Neuronal stem cell (in vitro differentiated cells): Measurements from ENCODE around the gene SORBS2.

ENCODE experiments used
- DNase-seq: peaks from one replicate; pipeline ENCODE4 v3.0.0-alpha.2; 2013; ENCODE audit warnings: low spot score
- H2AFZ ChIP-seq: one replicate; pipeline ENCODE4 v1.6.1; 2013; ENCODE audit warnings: mild to moderate bottlenecking, low read length, inconsistent platforms
- H2AK5ac ChIP-seq: 2 replicates; pipeline ENCODE4 v1.6.1; 2013; ENCODE audit warnings: low read depth, mild to moderate bottlenecking, inconsistent platforms, low read length, moderate library complexity, mixed read lengths
- H2BK120ac ChIP-seq: 2 replicates; pipeline ENCODE4 v1.6.1; 2013; ENCODE audit warnings: low read depth, mild to moderate bottlenecking, inconsistent platforms, low read length, moderate library complexity, mixed read lengths
- H2BK12ac ChIP-seq: one replicate; pipeline ENCODE4 v1.6.1; 2013; ENCODE audit warnings: low read length, inconsistent platforms
- H2BK15ac ChIP-seq: 2 replicates; pipeline ENCODE4 v1.6.1; 2013; ENCODE audit warnings: mild to moderate bottlenecking, low read length, inconsistent platforms, mixed read lengths
- H2BK5ac ChIP-seq: one replicate; pipeline ENCODE4 v1.6.1; 2013; ENCODE audit warnings: inconsistent platforms, mild to moderate bottlenecking, low read length, moderate library complexity
- H3K14ac ChIP-seq: one replicate; pipeline ENCODE4 v1.6.1; 2013; ENCODE audit warnings: low read length, inconsistent platforms
- H3K18ac ChIP-seq: 2 replicates; pipeline ENCODE4 v1.6.1; 2013; ENCODE audit warnings: low read length, inconsistent platforms
- H3K23ac ChIP-seq: 2 replicates; pipeline ENCODE4 v1.6.1; 2013; ENCODE audit warnings: low read depth, mild to moderate bottlenecking, mixed read lengths, low read length, inconsistent platforms; ENCODE audit not compliant: poor library complexity
- H3K27ac ChIP-seq: replicated peaks from 3 replicates; pipeline ENCODE4 v1.5.1; 2013; ENCODE audit warnings: low read length, inconsistent platforms
- H3K27me3 ChIP-seq, 3 experiments: 2 replicates each; pipeline ENCODE4 v1.6.1; 2013; ENCODE audit warnings: low read length in 3 of 3, mild to moderate bottlenecking in 2 of 3, inconsistent platforms in 1 of 3, low read depth in 1 of 3, mixed read lengths in 1 of 3, moderate library complexity in 1 of 3; ENCODE audit not compliant: control insufficient read depth in 3 of 3, insufficient read depth in 3 of 3
- H3K36me3 ChIP-seq, 2 donors: replicated peaks in 1 of 2; 2 replicates each; pipeline ENCODE4 v1.6.1; 2013; ENCODE audit warnings: low read length in 2 of 2; ENCODE audit not compliant: control insufficient read depth in 2 of 2, insufficient read depth in 2 of 2
- H3K4ac ChIP-seq: 2 replicates; pipeline ENCODE4 v1.6.1; 2013; ENCODE audit warnings: inconsistent platforms, mild to moderate bottlenecking, low read length, moderate library complexity
- H3K4me1 ChIP-seq, 2 donors: 1 replicate in 1 of 2; 2 replicates in 1 of 2; pipeline ENCODE4 v1.6.1; 2013; ENCODE audit warnings: low read length in 2 of 2, low read depth in 1 of 2; ENCODE audit not compliant: control insufficient read depth in 2 of 2, insufficient read depth in 1 of 2
- H3K4me2 ChIP-seq: one replicate; pipeline ENCODE4 v1.6.1; 2013; ENCODE audit warnings: mild to moderate bottlenecking, low read length, inconsistent platforms; ENCODE audit not compliant: insufficient read depth, poor library complexity, severe bottlenecking
- H3K4me3 ChIP-seq, 2 donors: 2 replicates each; pipeline ENCODE4 v1.5.1; 2013; ENCODE audit warnings: low read length in 2 of 2, mild to moderate bottlenecking in 2 of 2, inconsistent platforms in 1 of 2, moderate library complexity in 1 of 2
- H3K79me1 ChIP-seq: one replicate; pipeline ENCODE4 v1.6.1; 2013; ENCODE audit warnings: low read depth, mild to moderate bottlenecking, inconsistent platforms, low read length, moderate library complexity
- H3K9ac ChIP-seq: one replicate; pipeline ENCODE4 v1.6.1; 2013; ENCODE audit warnings: mild to moderate bottlenecking, low read depth, low read length, inconsistent platforms; ENCODE audit not compliant: poor library complexity
- H3K9me3 ChIP-seq, 2 donors: replicated peaks in 1 of 2; 2 replicates each; pipeline versions ENCODE3 to v1.6.1; 2013; ENCODE audit warnings: low read length in 2 of 2, mild to moderate bottlenecking in 2 of 2, inconsistent platforms in 1 of 2, low read depth in 1 of 2, mixed read lengths in 1 of 2, moderate library complexity in 1 of 2; ENCODE audit not compliant: control insufficient read depth in 2 of 2, insufficient read depth in 1 of 2
- H4K8ac ChIP-seq: one replicate; pipeline ENCODE4 v1.6.1; 2013; ENCODE audit warnings: low read depth, mild to moderate bottlenecking, inconsistent platforms, low read length, moderate library complexity
- H4K91ac ChIP-seq: one replicate; pipeline ENCODE4 v1.6.1; 2013; ENCODE audit warnings: low read length, low read depth, mild to moderate bottlenecking, inconsistent platforms; ENCODE audit not compliant: poor library complexity
- WGBS, 2 donors: extraction: QIAGEN DNeasy Blood & Tissue Kit; methylation state at CpG; one replicate each; pipeline ENCODE4 v1.1.7; 2013; ENCODE audit warnings: missing lambda C conversion rate in 2 of 2, mixed read lengths in 1 of 2; ENCODE audit not compliant: insufficient read length in 2 of 2, insufficient replicate concordance in 1 of 2; ENCODE audit errors: extremely low coverage in 2 of 2; 5-methylcytosine and 5-hydroxymethylcytosine counted together

The SORBS2 gene

DNA sequence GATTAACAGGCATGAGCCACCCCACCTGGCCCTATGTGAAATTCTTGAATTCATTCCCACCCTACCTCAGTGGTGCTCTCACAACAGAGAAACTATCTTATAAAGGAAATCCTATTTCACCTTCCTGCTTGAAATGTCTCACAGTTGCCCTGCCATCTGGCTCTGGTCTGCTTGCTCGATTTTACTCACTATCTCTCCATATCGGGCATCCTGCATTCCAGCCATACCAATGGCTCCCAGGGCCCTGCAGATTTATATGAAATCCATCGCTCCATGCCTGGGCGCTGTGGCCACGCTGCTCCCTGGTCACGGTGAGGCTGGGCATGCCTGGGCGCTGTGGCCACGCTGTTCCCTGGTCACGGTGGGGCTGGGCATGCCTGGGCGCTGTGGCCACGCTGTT is 15.8 kb downstream of the SORBS2 start:
- H4K8ac ChIP-seq, result no peak overlapping the region
- H3K14ac ChIP-seq, result no peak overlapping the region
- H4K91ac ChIP-seq, result no peak overlapping the region
- no peak overlapping the region for H2AK5ac ChIP-seq
- no peak overlapping the region for H2BK5ac ChIP-seq
- no peak overlapping the region for H3K18ac ChIP-seq
- H3K4ac ChIP-seq, result no peak overlapping the region
- no peak overlapping the region for H3K9ac ChIP-seq
- no peak overlapping the region for H3K23ac ChIP-seq
- peaks cover 0 to 10% of the 10 kb centered on the region in 2 donors for H3K9me3 ChIP-seq
- H3K27me3 ChIP-seq, result no peaks in the 10 kb centered on the region
- H2BK120ac ChIP-seq, result no peak overlapping the region
- peaks cover 3 to 9% of the 10 kb centered on the region in 2 donors for H3K4me1 ChIP-seq
- no peak overlapping the region for H3K4me3 ChIP-seq
- no peak for DNase-seq
- peaks cover 0 to 17% of the 10 kb centered on the region in 2 donors for H3K36me3 ChIP-seq
- no peaks in the 10 kb centered on the region for H3K79me1 ChIP-seq
- WGBS, 2 donors, result no CpG with 5 or more reads among the region's 11 CpGs
- H2BK12ac ChIP-seq, result no peak overlapping the region
- no peak overlapping the region for H2AFZ ChIP-seq
- no peak overlapping the region for H3K27ac ChIP-seq
- no peak overlapping the region for H2BK15ac ChIP-seq
- no peak overlapping the region for H3K4me2 ChIP-seq

DNA sequence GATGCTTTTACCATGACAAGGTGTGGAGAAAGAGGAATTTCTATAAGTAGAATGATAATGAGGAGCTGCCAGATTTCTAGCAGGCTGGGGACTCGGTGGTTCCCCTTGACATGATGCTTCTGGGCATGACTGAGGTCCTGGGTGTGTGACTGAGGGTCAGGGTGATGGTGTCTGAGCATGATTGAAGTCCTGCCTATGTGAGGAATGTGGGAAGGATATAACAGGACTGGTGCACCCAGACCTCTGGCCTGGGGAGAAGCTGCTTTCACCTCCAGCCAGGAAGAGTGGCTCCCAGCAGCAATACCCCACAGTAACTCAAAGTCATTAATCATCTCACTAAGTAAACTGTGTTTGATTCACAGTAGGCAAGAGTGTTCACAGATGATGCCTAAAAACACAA is 17.4 kb downstream of the SORBS2 start:
- Histone ChIP-seq H2BK15ac (no peak overlapping the region), H3K14ac (no peak overlapping the region), H4K91ac (no peak overlapping the region), H3K4me2 (no peak overlapping the region), H3K4me3 (no peak overlapping the region), H3K36me3 (peaks cover 0 to 7% of the 10 kb centered on the region in 2 donors), H2BK12ac (no peak overlapping the region), H3K9ac (no peak overlapping the region), H3K9me3 (no peaks in the 10 kb centered on the region), H3K4me1 (peaks cover 3 to 9% of the 10 kb centered on the region in 2 donors), H2AFZ (no peak overlapping the region), H2BK120ac (no peak overlapping the region), H3K23ac (no peak overlapping the region), H3K27ac (no peak overlapping the region), H3K79me1 (no peaks in the 10 kb centered on the region), H2BK5ac (no peak overlapping the region), H4K8ac (no peak overlapping the region), H2AK5ac (no peak overlapping the region), H3K27me3 (no peaks in the 10 kb centered on the region), H3K18ac (no peak overlapping the region), H3K4ac (no peak overlapping the region)
- no CpG with 5 or more reads among the region's 1 CpG for WGBS, 2 donors
- no peak for DNase-seq

DNA sequence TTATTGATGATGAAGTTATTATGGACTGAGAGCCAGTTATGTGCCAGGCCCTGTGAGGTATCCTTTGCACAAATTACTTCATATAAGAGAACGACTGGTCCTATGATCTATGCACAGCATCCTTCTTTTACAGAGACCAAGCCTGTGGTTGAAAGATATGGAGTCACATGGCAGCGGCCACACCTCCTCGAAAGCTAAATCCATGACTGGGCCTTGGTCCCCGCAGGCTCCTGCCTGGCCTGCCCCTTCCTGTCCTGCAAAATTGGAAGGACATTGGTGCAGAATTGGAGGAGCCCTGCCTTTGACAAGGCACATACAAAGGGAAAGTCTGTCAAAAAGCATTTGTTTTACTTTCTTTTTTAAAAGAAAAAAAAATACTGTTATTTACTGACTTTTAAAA is 18.3 kb downstream of the SORBS2 start:
- peaks cover 3 to 11% of the 10 kb centered on the region in 2 donors for H3K4me1 ChIP-seq
- H3K14ac ChIP-seq, result no peak overlapping the region
- DNase-seq, result no peak
- no peaks in the 10 kb centered on the region for H3K79me1 ChIP-seq
- H2AK5ac ChIP-seq, result no peak overlapping the region
- H3K4me3 ChIP-seq, result no peak overlapping the region
- H3K27me3 ChIP-seq, result no peaks in the 10 kb centered on the region
- WGBS, 2 donors, result no CpG with 5 or more reads among the region's 4 CpGs
- H2BK120ac ChIP-seq, result no peak overlapping the region
- no peak overlapping the region for H2BK12ac ChIP-seq
- no peaks in the 10 kb centered on the region for H3K9me3 ChIP-seq
- no peak overlapping the region for H3K4ac ChIP-seq
- H3K4me2 ChIP-seq, result no peak overlapping the region
- H2BK15ac ChIP-seq, result no peak overlapping the region
- H2BK5ac ChIP-seq, result no peak overlapping the region
- no peak overlapping the region for H4K91ac ChIP-seq
- no peak overlapping the region for H3K9ac ChIP-seq
- no peak overlapping the region for H3K27ac ChIP-seq
- H4K8ac ChIP-seq, result no peak overlapping the region
- H2AFZ ChIP-seq, result no peak overlapping the region
- H3K23ac ChIP-seq, result no peak overlapping the region
- H3K36me3 ChIP-seq, result peaks cover 0 to 10% of the 10 kb centered on the region in 2 donors
- no peak overlapping the region for H3K18ac ChIP-seq

- Histone ChIP-seq H2AK5ac (no peak overlapping the region), H3K79me1 (no peaks in the 10 kb centered on the region), H2BK15ac (no peak overlapping the region), H3K14ac (no peak overlapping the region), H2BK120ac (no peak overlapping the region), H2AFZ (no peak overlapping the region), H2BK12ac (no peak overlapping the region), H3K36me3 (peaks cover 0 to 13% of the 10 kb centered on the region in 2 donors), H3K27me3 (no peaks in the 10 kb centered on the region), H3K23ac (no peak overlapping the region), H3K4me1 (peaks cover 3 to 13% of the 10 kb centered on the region in 2 donors), H3K4ac (no peak overlapping the region), H3K9me3 (no peaks in the 10 kb centered on the region), H2BK5ac (no peak overlapping the region), H4K91ac (no peak overlapping the region), H3K27ac (peak overlapping the region; percentile 61), H3K4me3 (no peak overlapping the region), H3K18ac (no peak overlapping the region), H3K9ac (no peak overlapping the region), H4K8ac (no peak overlapping the region), H3K4me2 (no peak overlapping the region)
- no CpG with 5 or more reads among the region's 2 CpGs for WGBS, 2 donors
- no peak for DNase-seq
Observed at GRCh38 chr4:185793116-185793485, 18.9 kb downstream of the SORBS2 start.
